SU-DHL-6 (cell line): ENCODE results near the gene HSPA12A.

ENCODE experiments used
- H2AFZ ChIP-seq: fragments of 200-600 bp; sonication (generic); 2 replicates; pipeline ENCODE4 v1.6.1; 2014; ENCODE audit warnings: low read depth, mild to moderate bottlenecking, moderate library complexity, mixed read lengths, antibody characterized with exemption, low read length; ENCODE audit not compliant: severe bottlenecking
- H3F3A ChIP-seq: fragments of 200-600 bp; shearing (Covaris generic); 2 replicates; pipeline ENCODE4 v1.6.0; 2016; ENCODE audit warnings: antibody characterized with exemption, mild to moderate bottlenecking; ENCODE audit not compliant: insufficient read depth
- H3K27ac ChIP-seq: fragments of 200-600 bp; sonication (generic); 2 replicates; pipeline ENCODE4 v1.5.1; 2016; ENCODE audit warnings: low read depth, mild to moderate bottlenecking, low read length, moderate library complexity, mixed read lengths
- H3K27me3 ChIP-seq: fragments of 200-600 bp; sonication (generic), shearing (Covaris generic); 2 replicates; pipeline ENCODE4 v1.6.0; 2014; ENCODE audit warnings: mild to moderate bottlenecking, low read length
- H3K36me3 ChIP-seq: fragments of 200-600 bp; sonication (generic); 2 replicates; pipeline ENCODE4 v1.6.1; 2014; ENCODE audit warnings: mild to moderate bottlenecking, low read length, mixed read lengths
- H3K4me2 ChIP-seq: fragments of 300-600, 200-600 bp; shearing (Covaris generic), sonication (generic); 2 replicates; pipeline ENCODE4 v1.6.0; 2014; ENCODE audit warnings: low read length, low read depth, mild to moderate bottlenecking; ENCODE audit not compliant: poor library complexity, severe bottlenecking
- H3K4me3 ChIP-seq: fragments of 200-600 bp; sonication (generic); 2 replicates; pipeline ENCODE4 v1.5.1; 2014; ENCODE audit warnings: antibody characterized with exemption, low read length, mild to moderate bottlenecking, mixed read lengths; ENCODE audit not compliant: insufficient read depth, poor library complexity, severe bottlenecking
- H3K79me2 ChIP-seq: fragments of 200-600 bp; sonication (generic); 2 replicates; pipeline ENCODE4 v1.6.1; 2014; ENCODE audit warnings: mild to moderate bottlenecking, low read length, moderate library complexity; ENCODE audit not compliant: insufficient read depth
- H3K9ac ChIP-seq: fragments of 200-600 bp; sonication (generic); 2 replicates; pipeline ENCODE4 v1.7.0; 2014; ENCODE audit warnings: mild to moderate bottlenecking, low read length
- H3K9me2 ChIP-seq: fragments of 200-600 bp; sonication (generic); replicated peaks from 2 replicates; pipeline ENCODE4 v1.6.1; 2014; ENCODE audit warnings: low read length; ENCODE audit not compliant: insufficient read depth
- H3K9me3 ChIP-seq: fragments of 200-600 bp; sonication (generic); 2 replicates; pipeline ENCODE4 v1.6.1; 2014; ENCODE audit warnings: low read length, mixed read lengths; ENCODE audit not compliant: insufficient read depth
- H4K20me1 ChIP-seq: fragments of 200-600 bp; sonication (generic); 2 replicates; pipeline ENCODE4 v1.6.1; 2014; ENCODE audit warnings: low read depth, mild to moderate bottlenecking, antibody characterized with exemption, low read length, moderate library complexity, mixed read lengths
- EZH2phosphoT487 ChIP-seq: fragments of 200-600 bp; sonication (generic), shearing (Covaris generic); conservative IDR thresholded peaks from 2 replicates; pipeline ENCODE4 v1.6.1; 2018; ENCODE audit warnings: mild to moderate bottlenecking, antibody characterized with exemption, low read length, moderate library complexity, mixed read lengths
- TF ChIP-seq, protein P1 (sequence below): fragments of 200-600 bp; sonication (generic); IDR thresholded peaks from one replicate; pipeline ENCODE4 v1.5.1; 2017; ENCODE audit warnings: antibody characterized with exemption, mild to moderate bottlenecking, low read length, moderate library complexity; ENCODE audit not compliant: insufficient read depth, poor library complexity, severe bottlenecking

Gene HSPA12A

DNA sequence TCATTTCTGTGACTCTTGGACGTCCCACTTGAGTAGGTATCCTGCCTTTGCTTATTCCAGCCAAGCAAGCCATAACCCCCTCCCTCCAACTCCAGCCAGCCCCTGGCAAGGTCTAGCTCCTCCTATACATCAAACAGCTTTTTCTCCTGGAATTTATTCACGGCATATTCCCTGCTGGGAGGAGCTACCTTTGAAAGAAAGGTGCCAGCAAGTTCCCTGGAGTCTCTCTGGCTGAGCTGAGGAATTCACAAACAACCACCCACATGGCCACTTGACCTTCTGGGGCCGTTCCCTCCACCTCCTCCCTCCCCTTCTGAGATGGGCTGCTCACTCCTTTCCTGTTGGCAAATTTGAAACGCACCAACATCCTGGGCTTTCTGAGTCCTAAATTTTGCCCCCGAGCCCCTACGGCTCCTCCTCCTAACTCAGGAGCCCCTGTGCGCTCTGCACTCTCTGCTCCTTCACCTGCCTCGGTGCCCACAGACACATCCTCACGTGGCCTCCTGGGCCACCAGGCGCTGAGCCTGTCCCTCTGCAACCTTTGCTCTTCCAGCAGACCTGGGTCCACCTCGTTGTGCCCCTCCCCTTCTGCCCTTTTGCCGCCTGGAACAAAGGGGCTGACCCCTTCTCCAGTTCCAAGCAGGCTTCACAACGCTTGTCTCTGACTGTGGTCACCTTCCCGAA is 48.0 kb downstream of the HSPA12A start:
- H2AFZ ChIP-seq = no peak overlapping the region
- no peaks in the 10 kb centered on the region for H3K27me3 ChIP-seq
- H3K4me2 ChIP-seq = no peak overlapping the region
- TF ChIP-seq EZH2phosphoT487 = no peak
- TF ChIP-seq, protein P1, sequence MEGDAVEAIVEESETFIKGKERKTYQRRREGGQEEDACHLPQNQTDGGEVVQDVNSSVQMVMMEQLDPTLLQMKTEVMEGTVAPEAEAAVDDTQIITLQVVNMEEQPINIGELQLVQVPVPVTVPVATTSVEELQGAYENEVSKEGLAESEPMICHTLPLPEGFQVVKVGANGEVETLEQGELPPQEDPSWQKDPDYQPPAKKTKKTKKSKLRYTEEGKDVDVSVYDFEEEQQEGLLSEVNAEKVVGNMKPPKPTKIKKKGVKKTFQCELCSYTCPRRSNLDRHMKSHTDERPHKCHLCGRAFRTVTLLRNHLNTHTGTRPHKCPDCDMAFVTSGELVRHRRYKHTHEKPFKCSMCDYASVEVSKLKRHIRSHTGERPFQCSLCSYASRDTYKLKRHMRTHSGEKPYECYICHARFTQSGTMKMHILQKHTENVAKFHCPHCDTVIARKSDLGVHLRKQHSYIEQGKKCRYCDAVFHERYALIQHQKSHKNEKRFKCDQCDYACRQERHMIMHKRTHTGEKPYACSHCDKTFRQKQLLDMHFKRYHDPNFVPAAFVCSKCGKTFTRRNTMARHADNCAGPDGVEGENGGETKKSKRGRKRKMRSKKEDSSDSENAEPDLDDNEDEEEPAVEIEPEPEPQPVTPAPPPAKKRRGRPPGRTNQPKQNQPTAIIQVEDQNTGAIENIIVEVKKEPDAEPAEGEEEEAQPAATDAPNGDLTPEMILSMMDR = no peak
- no peak overlapping the region for H3K9ac ChIP-seq
- H3K27ac ChIP-seq = no peak overlapping the region
- H4K20me1 ChIP-seq = no peaks in the 10 kb centered on the region
- H3K4me3 ChIP-seq = no peak overlapping the region
- H3K79me2 ChIP-seq = no peaks in the 10 kb centered on the region
- H3K9me3 ChIP-seq = no peaks in the 10 kb centered on the region
- H3K9me2 ChIP-seq = no peaks in the 10 kb centered on the region
- no peaks in the 10 kb centered on the region for H3K36me3 ChIP-seq
- no peaks in the 10 kb centered on the region for H3F3A ChIP-seq

DNA sequence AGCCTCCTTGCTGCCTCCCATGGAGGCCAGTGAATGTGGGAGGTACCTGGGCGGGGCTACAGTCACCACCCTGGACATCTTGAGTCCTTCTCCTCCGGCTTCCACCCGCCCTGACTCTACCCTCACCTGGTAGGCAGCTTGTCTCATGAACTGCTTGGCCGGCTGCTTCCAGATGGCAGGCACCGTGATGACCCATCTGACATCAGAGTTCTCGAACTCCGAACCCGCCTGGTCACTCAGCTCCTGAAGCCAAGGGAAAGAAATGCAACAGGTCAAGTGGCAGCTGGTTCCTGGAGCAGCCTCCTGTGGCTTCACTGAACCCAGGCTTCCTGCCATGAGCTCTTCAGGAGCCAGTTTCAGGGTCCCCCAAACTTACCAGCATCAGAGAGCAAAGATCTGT is 50.1 kb downstream of the HSPA12A start:
- H3K9ac ChIP-seq = no peak overlapping the region
- no peaks in the 10 kb centered on the region for H3K27me3 ChIP-seq
- H3K36me3 ChIP-seq = no peaks in the 10 kb centered on the region
- TF ChIP-seq, protein P1 = no peak
- no peak for TF ChIP-seq EZH2phosphoT487
- H4K20me1 ChIP-seq = no peaks in the 10 kb centered on the region
- no peak overlapping the region for H3K4me2 ChIP-seq
- no peaks in the 10 kb centered on the region for H3K79me2 ChIP-seq
- H3F3A ChIP-seq = no peaks in the 10 kb centered on the region
- H3K4me3 ChIP-seq = no peak overlapping the region
- H3K9me2 ChIP-seq = no peaks in the 10 kb centered on the region
- H3K27ac ChIP-seq = no peak overlapping the region
- H3K9me3 ChIP-seq = no peaks in the 10 kb centered on the region
- H2AFZ ChIP-seq = no peak overlapping the region

DNA sequence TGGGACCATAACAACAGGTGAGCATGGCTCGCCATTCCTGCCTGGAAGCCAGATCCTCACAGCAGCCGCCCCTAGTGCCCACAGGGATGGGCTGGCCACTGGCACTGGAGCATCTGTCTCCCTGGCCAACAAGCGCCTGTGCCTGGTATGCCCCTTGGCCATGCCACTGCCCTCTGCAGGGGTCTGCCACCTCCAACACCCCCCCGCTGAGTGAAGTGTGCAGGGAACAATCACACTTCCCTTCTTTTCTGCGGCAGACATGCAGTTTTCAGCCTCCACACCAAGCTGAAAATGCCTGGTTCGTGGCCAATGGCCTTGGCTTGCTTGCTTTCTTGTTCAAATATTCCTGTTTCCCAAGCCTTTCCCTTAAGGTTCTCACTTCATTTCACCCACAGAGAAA is 50.7 kb downstream of the HSPA12A start:
- Histone ChIP-seq H3K9me3 (no peaks in the 10 kb centered on the region), H3K4me2 (no peak overlapping the region), H2AFZ (no peak overlapping the region), H3F3A (no peaks in the 10 kb centered on the region), H3K27ac (no peak overlapping the region), H3K27me3 (no peaks in the 10 kb centered on the region), H3K36me3 (no peaks in the 10 kb centered on the region), H4K20me1 (no peaks in the 10 kb centered on the region), H3K4me3 (no peak overlapping the region), H3K9me2 (no peaks in the 10 kb centered on the region), H3K9ac (no peak overlapping the region), H3K79me2 (no peaks in the 10 kb centered on the region)
- TF ChIP-seq, protein P1 = no peak
- no peak for TF ChIP-seq EZH2phosphoT487
